Measurements from ENCODE around the gene CARNS1.

The CARNS1 gene

GRCh38 chr11:67408437-67409200 lies 6.9 kb upstream of the CARNS1 start:
- Histone ChIP-seq H3K4me3 (ENCODE audit: severe bottlenecking) (no peak overlapping the region), H3K27me3 (ENCODE audit: insufficient read depth, poor library complexity, severe bottlenecking) (no peaks in the 10 kb centered on the region), H3K4me1 (ENCODE audit: insufficient read depth, poor library complexity, severe bottlenecking) (no peaks in the 10 kb centered on the region), H3K27ac (ENCODE audit: poor library complexity, severe bottlenecking) (no peak overlapping the region), H3K36me3 (ENCODE audit: low read depth) (no peaks in the 10 kb centered on the region), H3K9me3 (ENCODE audit: severe bottlenecking) (no peaks in the 10 kb centered on the region)
- no peak for TF ChIP-seq CTCF (IDR thresholded peaks at IDR 0.05; ENCODE audit: poor library complexity, severe bottlenecking)
- DNase-seq (ENCODE audit: low spot score) (no peak), ATAC-seq (ENCODE audit: low read depth) (no peak)

GRCh38 chr11:67409261-67409666 lies 6.2 kb upstream of the CARNS1 start:
- Histone ChIP-seq H3K27ac (ENCODE audit: poor library complexity, severe bottlenecking) (no peak overlapping the region), H3K36me3 (ENCODE audit: low read depth) (no peaks in the 10 kb centered on the region), H3K4me1 (ENCODE audit: insufficient read depth, poor library complexity, severe bottlenecking) (no peaks in the 10 kb centered on the region), H3K4me3 (ENCODE audit: severe bottlenecking) (no peak overlapping the region), H3K27me3 (ENCODE audit: insufficient read depth, poor library complexity, severe bottlenecking) (no peaks in the 10 kb centered on the region), H3K9me3 (ENCODE audit: severe bottlenecking) (no peaks in the 10 kb centered on the region)
- ATAC-seq (ENCODE audit: low read depth) (no peak), DNase-seq (ENCODE audit: low spot score) (no peak)
- TF ChIP-seq CTCF (IDR thresholded peaks at IDR 0.05; ENCODE audit: poor library complexity, severe bottlenecking) = no peak

GRCh38 chr11:67409781-67410368 lies 5.6 kb upstream of the CARNS1 start:
- no peaks in the 10 kb centered on the region for H3K4me1 ChIP-seq (ENCODE audit: insufficient read depth, poor library complexity, severe bottlenecking)
- TF ChIP-seq CTCF (IDR thresholded peaks at IDR 0.05; ENCODE audit: poor library complexity, severe bottlenecking) = no peak
- H3K27ac ChIP-seq (ENCODE audit: poor library complexity, severe bottlenecking) = no peak overlapping the region
- no peaks in the 10 kb centered on the region for H3K27me3 ChIP-seq (ENCODE audit: insufficient read depth, poor library complexity, severe bottlenecking)
- no peaks in the 10 kb centered on the region for H3K36me3 ChIP-seq (ENCODE audit: low read depth)
- ATAC-seq (ENCODE audit: low read depth) (no peak), DNase-seq (ENCODE audit: low spot score) (no peak)
- no peaks in the 10 kb centered on the region for H3K9me3 ChIP-seq (ENCODE audit: severe bottlenecking)
- H3K4me3 ChIP-seq (ENCODE audit: severe bottlenecking) = no peak overlapping the region

- no peak for TF ChIP-seq CTCF (IDR thresholded peaks at IDR 0.05; ENCODE audit: poor library complexity, severe bottlenecking)
- ATAC-seq (ENCODE audit: low read depth) (no peak), DNase-seq (ENCODE audit: low spot score) (no peak)
- no peaks in the 10 kb centered on the region for H3K4me1 ChIP-seq (ENCODE audit: insufficient read depth, poor library complexity, severe bottlenecking)
- H3K9me3 ChIP-seq (ENCODE audit: severe bottlenecking) = no peaks in the 10 kb centered on the region
- H3K4me3 ChIP-seq (ENCODE audit: severe bottlenecking) = no peak overlapping the region
- H3K27me3 ChIP-seq (ENCODE audit: insufficient read depth, poor library complexity, severe bottlenecking) = no peaks in the 10 kb centered on the region
- H3K27ac ChIP-seq (ENCODE audit: poor library complexity, severe bottlenecking) = no peak overlapping the region
- H3K36me3 ChIP-seq (ENCODE audit: low read depth) = no peaks in the 10 kb centered on the region
Observed at GRCh38 chr11:67410369-67410831, 5.1 kb upstream of the CARNS1 start.

Data from RWPE2 (cell line).